Left renal cortex interstitium (tissue), 4 donors: ENCODE data around the gene OR5H1. TPM values are rescaled to one million over a fixed set of nuclear protein-coding genes. Genes with fewer than 3 reads are reported as not detected.

Source experiments
- DNase-seq, 4 donors: peaks; one replicate each; pipeline ENCODE4 v3.0.0-alpha.2; 2013; ENCODE audit warnings: low read depth in 4 of 4, low spot score in 2 of 4, missing footprints in 1 of 4
- polyA plus RNA-seq, 4 donors: library from polyadenylated mRNA; unstranded; fragments of 120-200 nt; gene quantifications; one replicate each; pipeline ENCODE4 v1.2.1, GENCODE V29; 2013; ENCODE audit not compliant: insufficient read length in 4 of 4

The OR5H1 gene
- polyA plus RNA-seq, 4 donors = 0.03 to 0.05 TPM; not detected in 2

DNA sequence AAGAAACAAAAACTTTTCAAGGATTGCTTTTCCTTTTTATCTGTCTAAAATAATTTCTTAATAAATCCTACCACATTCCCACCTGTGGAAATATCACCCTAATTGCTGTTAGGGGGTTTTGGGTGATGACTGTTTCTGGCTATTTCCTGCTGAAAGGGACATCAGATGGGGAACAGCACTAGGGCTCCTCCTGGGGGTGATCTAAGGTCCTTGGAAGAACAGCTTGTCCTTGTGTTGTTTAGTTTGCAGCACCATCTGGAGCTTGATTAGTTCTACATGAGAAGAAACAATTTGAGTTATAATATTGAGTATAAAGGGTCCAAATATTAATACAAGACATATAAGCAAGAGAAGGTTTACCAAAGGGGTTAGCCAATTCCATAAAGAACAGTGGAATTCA is 54.7 kb downstream of the OR5H1 start:
- DNase-seq = no peak

Other genes with a start within 250 kb of the OR5H1 start
- 10 to 100 TPM; 35.6 to 41.4 (median 38.2) TPM for gene RIOX2, start 158.3 kb upstream of the OR5H1 start, polyA plus RNA-seq
- gene GABRR3, start 95.4 kb upstream of the OR5H1 start, polyA plus RNA-seq = under 1 TPM in 1 of 4 donors, not detected in 3; 0.11 TPM
- gene OR5AC2, start 43.5 kb upstream of the OR5H1 start, polyA plus RNA-seq = not detected
- gene OR5H14, start 16.8 kb downstream of the OR5H1 start, polyA plus RNA-seq = under 1 TPM in 1 of 4 donors, not detected in 3; 0.05 TPM
- gene OR5H15, start 36.0 kb downstream of the OR5H1 start, polyA plus RNA-seq = not detected
- gene OR5H6, start 133.5 kb downstream of the OR5H1 start, polyA plus RNA-seq = not detected
- not detected for gene OR5H2, start 151.8 kb downstream of the OR5H1 start, polyA plus RNA-seq
- not detected for gene OR5K4, start 223.1 kb downstream of the OR5H1 start, polyA plus RNA-seq